HCT116 (cell line): ENCODE data around the gene GMDS. TPM values are rescaled to one million over a fixed set of nuclear protein-coding genes. Genes with fewer than 3 reads are reported as not detected.

Experiments
- ATAC-seq: fragments of 200-7000 bp; cut with Tn5 transposase; 2 replicates; pipeline ENCODE4 v1.9.1; 2020; ENCODE audit warnings: mild to moderate bottlenecking, moderate library complexity
- BruUV-seq: library from RNA; stranded (reverse); fragments of 400-500 nt; replicated peaks from 2 replicates; lab custom pipeline; 2021; lab: Mats Ljungman, UMichigan
- CTCF ChIA-PET: fragments of 300-600 bp; sonication (Branson Sonifier 250); formaldehyde crosslinking; loops from one replicate; lab custom pipeline; 2021; ENCODE audit warnings: antibody characterized with exemption; lab: Charles Lee
- POLR2A ChIA-PET: fragments of 300-600, 350-600 bp; sonication (Branson Sonifier 250); formaldehyde crosslinking; loops from one replicate; lab custom pipeline; 2021; ENCODE audit warnings: antibody characterized with exemption; lab: Charles Lee
- RAD21 ChIA-PET, 2 experiments: fragments of 300-600 bp; sonication (Branson Sonifier 250); formaldehyde crosslinking; loops; one replicate each; lab custom pipeline; 2023; ENCODE audit warnings: low total read pairs in 2 of 2; ENCODE audit not compliant: uncharacterized antibody in 2 of 2, unreplicated experiment in 2 of 2, low non-redundant PET in 1 of 2; lab: Charles Lee
- DNase-seq: peaks from one replicate; pipeline ENCODE4 v3.0.0-alpha.2; 2010; ENCODE audit warnings: low read depth, low spot score
- H2AFZ ChIP-seq: fragments of 200-600 bp; shearing (Covaris generic), sonication (generic); 2 replicates; pipeline ENCODE4 v1.6.1; 2017; ENCODE audit warnings: low read depth, mixed run types, mixed read lengths, antibody characterized with exemption, low read length; ENCODE audit not compliant: poor library complexity, severe bottlenecking
- H3K27ac ChIP-seq: 2 replicates; pipeline ENCODE4 v1.5.1; 2012; ENCODE audit warnings: low read depth, low read length
- H3K27me3 ChIP-seq: fragments of 200-600 bp; sonication (generic); 2 replicates; pipeline ENCODE4 v1.6.1; 2016; ENCODE audit warnings: mixed run types, low read length, mixed read lengths; ENCODE audit not compliant: insufficient read depth
- H3K36me3 ChIP-seq, 2 experiments: fragments of 200-500 bp in 1 of 2; fragments of 200-600 bp in 1 of 2; sonication (Bioruptor generic) in 1 of 2; sonication (generic) in 1 of 2; 2 replicates each; pipeline versions ENCODE4 v1.5.1 to v1.6.1; 2014 to 2016; ENCODE audit warnings: low read length in 2 of 2, inconsistent platforms in 1 of 2, mixed read lengths in 1 of 2, mixed run types in 1 of 2; ENCODE audit not compliant: insufficient read depth in 2 of 2, control insufficient read depth in 1 of 2
- H3K4me1 ChIP-seq, 2 experiments: fragments of 200-600 bp in 1 of 2; sonication (generic) in 1 of 2; 2 replicates each; pipeline versions ENCODE4 v1.5.1 to v1.6.1; 2012 to 2017; ENCODE audit warnings: low read length in 2 of 2, inconsistent platforms in 1 of 2, mild to moderate bottlenecking in 1 of 2, mixed read lengths in 1 of 2, mixed run types in 1 of 2, moderate library complexity in 1 of 2; ENCODE audit not compliant: insufficient read depth in 2 of 2, control insufficient read depth in 1 of 2
- H3K4me2 ChIP-seq: fragments of 200-600 bp; sonication (generic); 2 replicates; pipeline ENCODE4 v1.6.1; 2017; ENCODE audit warnings: mixed run types, low read length, mixed read lengths
- H3K4me3 ChIP-seq, 2 experiments: fragments of 200-600 bp in 1 of 2; sonication (generic) in 1 of 2; replicated peaks in 1 of 2; 2 replicates each; pipeline ENCODE4 v1.5.1; 2011 to 2016; ENCODE audit warnings: low read length in 2 of 2, control low read depth in 1 of 2, low read depth in 1 of 2, mild to moderate bottlenecking in 1 of 2, mixed read lengths in 1 of 2, mixed run types in 1 of 2
- H3K79me2 ChIP-seq: fragments of 200-600 bp; sonication (generic); 2 replicates; pipeline ENCODE4 v1.6.1; 2017; ENCODE audit warnings: mild to moderate bottlenecking, mixed run types, low read length, moderate library complexity, mixed read lengths; ENCODE audit not compliant: insufficient read depth
- H3K9ac ChIP-seq: fragments of 200-600 bp; sonication (generic); 2 replicates; pipeline ENCODE4 v1.6.1; 2016; ENCODE audit warnings: low read length, mixed read lengths
- H3K9me2 ChIP-seq: fragments of 200-600 bp; sonication (generic), shearing (Covaris generic); 2 replicates; pipeline ENCODE4 v1.6.1; 2017; ENCODE audit warnings: mixed run types, mild to moderate bottlenecking, moderate library complexity; ENCODE audit not compliant: insufficient read depth
- H3K9me3 ChIP-seq, 2 experiments: fragments of 200-500 bp in 1 of 2; fragments of 200-600 bp in 1 of 2; sonication (Bioruptor generic) in 1 of 2; sonication (generic) in 1 of 2; 2 replicates each; pipeline ENCODE4 v1.6.1; 2014 to 2017; ENCODE audit warnings: low read length in 2 of 2, mixed read lengths in 2 of 2, inconsistent platforms in 1 of 2, low read depth in 1 of 2, mild to moderate bottlenecking in 1 of 2, mixed run types in 1 of 2, moderate library complexity in 1 of 2; ENCODE audit not compliant: control insufficient read depth in 1 of 2, insufficient read depth in 1 of 2
- H4K20me1 ChIP-seq: fragments of 200-600 bp; sonication (generic), shearing (Covaris generic); 2 replicates; pipeline ENCODE4 v1.6.1; 2017; ENCODE audit warnings: mixed run types, mild to moderate bottlenecking, moderate library complexity; ENCODE audit not compliant: insufficient read depth
- CBX3 ChIP-seq: IDR thresholded peaks from 2 replicates; pipeline ENCODE4 v1.6.1; 2012; ENCODE audit warnings: low read depth
- CEBPB ChIP-seq: IDR thresholded peaks from 2 replicates; pipeline ENCODE4 v1.6.1; 2012; ENCODE audit warnings: low read depth
- EGR1 ChIP-seq: IDR thresholded peaks from 2 replicates; pipeline ENCODE4 v1.6.1; 2012; ENCODE audit warnings: low read depth
- ELF1 ChIP-seq: IDR thresholded peaks from 2 replicates; pipeline ENCODE4 v1.6.1; 2012; ENCODE audit warnings: low read depth, borderline replicate concordance
- EZH2 ChIP-seq: fragments of 200-600 bp; sonication (generic); IDR thresholded peaks from 2 replicates; pipeline ENCODE4 v1.6.1; 2017; ENCODE audit warnings: antibody characterized with exemption, mixed run types
- FOSL1 ChIP-seq: IDR thresholded peaks from 2 replicates; pipeline ENCODE4 v1.6.1; 2012; ENCODE audit warnings: low read depth
- JUND ChIP-seq: IDR thresholded peaks from 2 replicates; pipeline ENCODE4 v1.6.1; 2012
- RAD21 ChIP-seq: IDR thresholded peaks from 2 replicates; pipeline ENCODE4 v1.6.1; 2012; ENCODE audit warnings: low read depth, mild to moderate bottlenecking
- SIN3A ChIP-seq: IDR thresholded peaks from 2 replicates; pipeline ENCODE4 v1.6.1; 2012; ENCODE audit warnings: low read depth
- SP1 ChIP-seq: IDR thresholded peaks from 2 replicates; pipeline ENCODE4 v1.6.1; 2012; ENCODE audit warnings: low read depth
- SRF ChIP-seq: IDR thresholded peaks from 2 replicates; pipeline ENCODE4 v1.6.1; 2012; ENCODE audit warnings: low read depth
- ZFX ChIP-seq: fragments of 450-650 bp; IDR thresholded peaks from 2 replicates; pipeline ENCODE4 v1.6.1; 2017
- intact Hi-C: fragments of 100-400 bp; cut with micrococcal nuclease; formaldehyde crosslinking; loops from 2 replicates; pipeline ENCODE4 v1.10.0; 2022
- total RNA-seq: library from RNA; stranded (reverse); gene quantifications from one replicate; pipeline ENCODE4 v1.2.1, GENCODE V29; 2021; ENCODE audit not compliant: unreplicated experiment
- TF ChIP-seq, protein P1 (sequence below), 3 experiments: fragments of 200-600 bp in 1 of 3; sonication (generic) in 1 of 3; IDR thresholded peaks in 2 of 3; conservative IDR thresholded peaks in 1 of 3; 2 replicates each; pipeline ENCODE4 v1.5.1; 2012 to 2017; ENCODE audit warnings: low read depth in 2 of 3, low read length in 2 of 3, antibody characterized with exemption in 1 of 3, borderline replicate concordance in 1 of 3, control low read depth in 1 of 3, mild to moderate bottlenecking in 1 of 3, mixed read lengths in 1 of 3, mixed run types in 1 of 3, moderate library complexity in 1 of 3; ENCODE audit not compliant: insufficient read depth in 1 of 3
- TF ChIP-seq, protein P2 (sequence below): IDR thresholded peaks from 2 replicates; pipeline ENCODE4 v1.6.1; 2011; ENCODE audit warnings: mild to moderate bottlenecking, low read length, moderate library complexity; ENCODE audit not compliant: insufficient replicate concordance; ENCODE audit errors: extremely low read depth

GMDS gene
- total RNA-seq, 1 experiment from 2014 or later, result 34.4 TPM

DNA sequence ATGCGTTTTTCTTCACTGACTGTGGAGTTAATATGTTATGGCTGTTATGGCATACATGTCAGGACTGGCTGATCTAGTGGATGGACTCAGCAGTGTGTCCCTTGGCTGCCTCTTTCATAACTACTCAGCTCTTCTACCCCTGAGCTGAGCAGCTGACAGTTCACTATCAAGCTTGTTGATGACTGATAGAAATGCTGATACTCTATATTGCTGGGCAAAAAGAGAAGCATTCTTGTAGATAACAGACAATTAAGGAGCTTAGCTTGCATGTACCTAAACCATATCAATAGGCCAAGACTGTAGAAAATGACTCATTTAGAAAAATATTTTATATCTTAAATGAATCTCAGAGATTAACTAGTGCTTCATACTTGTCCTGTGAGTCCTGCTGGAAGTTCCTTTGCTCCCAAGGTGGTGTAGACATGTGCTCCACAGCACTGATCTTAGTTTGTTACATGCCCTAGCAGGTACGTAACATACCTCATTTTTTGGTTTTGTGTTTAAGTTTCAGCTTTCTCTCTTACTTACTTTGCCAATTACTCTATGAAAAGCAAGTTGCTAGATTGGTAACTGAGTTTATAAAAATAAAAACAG is 236.9 kb downstream of the GMDS start:
- Histone ChIP-seq H3K4me1 (no peaks in the 10 kb centered on the region), H3K79me2 (no peaks in the 10 kb centered on the region), H3K4me2 (no peak overlapping the region), H3K9ac (no peak overlapping the region), H3K9me3 (no peaks in the 10 kb centered on the region), H3K4me3 (no peak overlapping the region), H3K27me3 (no peaks in the 10 kb centered on the region), H3K36me3 (no peaks in the 10 kb centered on the region), H3K27ac (no peak overlapping the region), H4K20me1 (no peaks in the 10 kb centered on the region), H3K9me2 (no peaks in the 10 kb centered on the region), H2AFZ (no peak overlapping the region)
- DNase-seq, result no peak
- POLR2A ChIA-PET, result no interaction called here
- CTCF ChIA-PET, result no interaction called here
- no TSS peak for BruUV-seq
- no peak for ATAC-seq
- intact Hi-C loops, result no loop called here
- RAD21 ChIA-PET, result no interaction called here
- TF ChIP-seq JUND (no peak), EZH2 (no peak), SRF (no peak), ZFX (no peak), SIN3A (no peak), CBX3 (no peak), RAD21 (no peak)
- TF ChIP-seq, all 23 proteins: peak for 0

DNA sequence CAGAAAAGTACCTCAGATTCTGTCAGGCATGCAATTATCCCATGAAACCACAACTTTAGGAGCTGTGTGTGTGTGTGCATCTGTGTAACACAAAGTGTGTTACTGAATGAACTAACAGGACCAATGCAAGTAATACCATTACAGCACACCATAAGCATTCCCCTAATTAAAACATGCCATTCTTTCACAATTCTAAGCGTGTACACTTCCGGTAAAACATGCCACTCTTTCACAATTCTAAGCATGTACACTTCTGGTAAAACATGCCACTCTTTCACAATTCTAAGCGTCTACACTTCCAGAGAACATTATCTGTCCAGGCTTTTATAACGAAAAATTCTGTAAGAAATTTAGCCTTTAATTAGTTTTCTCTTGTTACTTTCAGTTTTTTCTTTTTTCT is 238.2 kb downstream of the GMDS start:
- no peak for TF ChIP-seq ELF1
- TF ChIP-seq, protein P1, sequence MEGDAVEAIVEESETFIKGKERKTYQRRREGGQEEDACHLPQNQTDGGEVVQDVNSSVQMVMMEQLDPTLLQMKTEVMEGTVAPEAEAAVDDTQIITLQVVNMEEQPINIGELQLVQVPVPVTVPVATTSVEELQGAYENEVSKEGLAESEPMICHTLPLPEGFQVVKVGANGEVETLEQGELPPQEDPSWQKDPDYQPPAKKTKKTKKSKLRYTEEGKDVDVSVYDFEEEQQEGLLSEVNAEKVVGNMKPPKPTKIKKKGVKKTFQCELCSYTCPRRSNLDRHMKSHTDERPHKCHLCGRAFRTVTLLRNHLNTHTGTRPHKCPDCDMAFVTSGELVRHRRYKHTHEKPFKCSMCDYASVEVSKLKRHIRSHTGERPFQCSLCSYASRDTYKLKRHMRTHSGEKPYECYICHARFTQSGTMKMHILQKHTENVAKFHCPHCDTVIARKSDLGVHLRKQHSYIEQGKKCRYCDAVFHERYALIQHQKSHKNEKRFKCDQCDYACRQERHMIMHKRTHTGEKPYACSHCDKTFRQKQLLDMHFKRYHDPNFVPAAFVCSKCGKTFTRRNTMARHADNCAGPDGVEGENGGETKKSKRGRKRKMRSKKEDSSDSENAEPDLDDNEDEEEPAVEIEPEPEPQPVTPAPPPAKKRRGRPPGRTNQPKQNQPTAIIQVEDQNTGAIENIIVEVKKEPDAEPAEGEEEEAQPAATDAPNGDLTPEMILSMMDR (IDR thresholded peaks at IDR 0.05 in 2 of 3, conservative IDR thresholded peaks at IDR 0.05 in 1 of 3; ENCODE audit: borderline replicate concordance in 1 of 3, insufficient read depth in 1 of 3, low read depth in 2 of 3, low read length in 2 of 3), result no peak
- no peak for TF ChIP-seq SP1
- TF ChIP-seq FOSL1, result no peak
- no peak for TF ChIP-seq EGR1
- TF ChIP-seq ZFX, result no peak
- TF ChIP-seq CEBPB, result no peak
- TF ChIP-seq EZH2, result no peak
- TF ChIP-seq SIN3A, result no peak
- TF ChIP-seq, protein P2, sequence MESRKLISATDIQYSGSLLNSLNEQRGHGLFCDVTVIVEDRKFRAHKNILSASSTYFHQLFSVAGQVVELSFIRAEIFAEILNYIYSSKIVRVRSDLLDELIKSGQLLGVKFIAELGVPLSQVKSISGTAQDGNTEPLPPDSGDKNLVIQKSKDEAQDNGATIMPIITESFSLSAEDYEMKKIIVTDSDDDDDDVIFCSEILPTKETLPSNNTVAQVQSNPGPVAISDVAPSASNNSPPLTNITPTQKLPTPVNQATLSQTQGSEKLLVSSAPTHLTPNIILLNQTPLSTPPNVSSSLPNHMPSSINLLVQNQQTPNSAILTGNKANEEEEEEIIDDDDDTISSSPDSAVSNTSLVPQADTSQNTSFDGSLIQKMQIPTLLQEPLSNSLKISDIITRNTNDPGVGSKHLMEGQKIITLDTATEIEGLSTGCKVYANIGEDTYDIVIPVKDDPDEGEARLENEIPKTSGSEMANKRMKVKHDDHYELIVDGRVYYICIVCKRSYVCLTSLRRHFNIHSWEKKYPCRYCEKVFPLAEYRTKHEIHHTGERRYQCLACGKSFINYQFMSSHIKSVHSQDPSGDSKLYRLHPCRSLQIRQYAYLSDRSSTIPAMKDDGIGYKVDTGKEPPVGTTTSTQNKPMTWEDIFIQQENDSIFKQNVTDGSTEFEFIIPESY, result no peak
- Histone ChIP-seq H3K79me2 (no peaks in the 10 kb centered on the region), H3K27ac (no peak overlapping the region), H4K20me1 (no peaks in the 10 kb centered on the region), H3K9ac (no peak overlapping the region), H2AFZ (no peak overlapping the region), H3K36me3 (no peaks in the 10 kb centered on the region), H3K9me2 (no peaks in the 10 kb centered on the region), H3K4me3 (no peak overlapping the region), H3K9me3 (no peaks in the 10 kb centered on the region), H3K4me2 (no peak overlapping the region), H3K4me1 (no peaks in the 10 kb centered on the region), H3K27me3 (no peaks in the 10 kb centered on the region)
- CTCF ChIA-PET, result no interaction called here
- intact Hi-C loops, result no loop called here
- BruUV-seq, result no TSS peak
- POLR2A ChIA-PET, result no interaction called here
- ATAC-seq (no peak), DNase-seq (no peak)
- RAD21 ChIA-PET, result no interaction called here
